K562 (cell line): ENCODE results near the gene RIPOR2. TPM values are rescaled to one million over a fixed set of nuclear protein-coding genes. Genes with fewer than 3 reads are reported as not detected.

Experiments used
- CBFA2T2 ChIP-seq: fragments of 450-650 bp; conservative IDR thresholded peaks from 2 replicates; pipeline ENCODE4 v1.6.1; 2017; ENCODE audit warnings: mild to moderate bottlenecking
- CBX1 ChIP-seq: sonication (generic); IDR thresholded peaks from 2 replicates; pipeline ENCODE4 v1.6.1; 2016; ENCODE audit warnings: antibody characterized with exemption, low read depth, mild to moderate bottlenecking
- DIDO1 ChIP-seq: fragments of 450-650 bp; IDR thresholded peaks from 2 replicates; pipeline ENCODE4 v1.6.1; 2016; ENCODE audit warnings: low read depth, missing biosample characterization, missing genetic modification characterization
- HCFC1 ChIP-seq: IDR thresholded peaks from 2 replicates; pipeline ENCODE4 v1.6.1; 2012; ENCODE audit warnings: low read depth, low read length, improper control_type of control experiment
- ZFP1 ChIP-seq: fragments of 450-650 bp; formaldehyde crosslinking; IDR thresholded peaks from 2 replicates; pipeline ENCODE4 v1.4.0; 2020; ENCODE audit warnings: mild to moderate bottlenecking, mixed read lengths
- ZFX ChIP-seq: sonication (generic); formaldehyde crosslinking; IDR thresholded peaks from 2 replicates; pipeline ENCODE4 v1.8.0; 2022; ENCODE audit warnings: mild to moderate bottlenecking, missing genetic modification reagents, moderate library complexity
- ZNF197 ChIP-seq: fragments of 200-800 bp; sonication (Bioruptor generic); IDR thresholded peaks from 2 replicates; pipeline ENCODE4 v1.6.1; 2016; ENCODE audit warnings: low read depth, missing genetic modification characterization, missing compliant biosample characterization
- ZNF41 ChIP-seq: fragments of 250-450 bp; sonication (Bioruptor Pico); conservative IDR thresholded peaks from 2 replicates; pipeline ENCODE4 v1.4.0; 2020; ENCODE audit warnings: mild to moderate bottlenecking
- polyA plus RNA-seq, 8 experiments: library from polyadenylated mRNA; depleted of rRNA in 4 of 8; stranded (reverse) in 5 of 8; unstranded in 3 of 8; fragments of >200 nt; fragmentation: Nextera tagmentation in 2 of 8; fragmentation: Illumina TruSeq in 1 of 8; extraction: Ambion mirVana in 2 of 8; extraction: Trizol in 1 of 8; gene quantifications; 2 replicates each; pipeline versions ENCODE4 v1.2.1 to v1.2.3, GENCODE V29; 2011 to 2014; ENCODE audit warnings: inconsistent platforms in 1 of 8, missing spikeins in 1 of 8
- total RNA-seq, 7 experiments: library from RNA; depleted of rRNA in 6 of 7; stranded (reverse); fragments of >200 nt in 6 of 7; fragmentation: Illumina TruSeq in 2 of 7; extraction: Trizol in 2 of 7; gene quantifications; 2 replicates each; pipeline versions ENCODE4 v1.2.1 to v1.2.3, GENCODE V29; 2011 to 2021; ENCODE audit warnings: low replicate concordance in 1 of 7
- TF ChIP-seq, protein P1 (sequence below): fragments of 250-450 bp; sonication (Bioruptor Pico); IDR thresholded peaks from 2 replicates; pipeline ENCODE4 v1.4.0; 2020
- TF ChIP-seq, protein P2 (sequence below), 2 experiments: fragments of 200-800 bp in 1 of 2; sonication (Bioruptor generic) in 1 of 2; sonication (generic) in 1 of 2; formaldehyde crosslinking in 1 of 2; IDR thresholded peaks in 1 of 2; conservative IDR thresholded peaks in 1 of 2; 2 replicates each; pipeline versions ENCODE4 v1.5.0 to v1.6.1; 2016 to 2020; ENCODE audit warnings: missing compliant biosample characterization in 1 of 2, missing genetic modification characterization in 1 of 2, missing genetic modification reagents in 1 of 2
- TF ChIP-seq, protein P3 (sequence below): sonication (generic); formaldehyde crosslinking; IDR thresholded peaks from 2 replicates; pipeline ENCODE4 v1.8.0; 2022; ENCODE audit warnings: missing genetic modification reagents, mild to moderate bottlenecking, borderline replicate concordance
- TF ChIP-seq, protein P4 (sequence below): fragments of 450-650 bp; IDR thresholded peaks from 2 replicates; pipeline ENCODE4 v1.6.1; 2016; ENCODE audit warnings: borderline replicate concordance
- TF ChIP-seq, protein P5 (sequence below): fragments of 250-450 bp; sonication (Bioruptor Pico); IDR thresholded peaks from 2 replicates; pipeline ENCODE4 v1.9.0; 2021; ENCODE audit warnings: mild to moderate bottlenecking, inconsistent platforms

RIPOR2 gene
- total and polyA plus RNA-seq, 9 of the 15 experiments (the other 6 are each of a cell fraction or from before 2014, with no cell fraction given): 0.04 to 1.0 (median 0.47) TPM; not detected in 2

DNA sequence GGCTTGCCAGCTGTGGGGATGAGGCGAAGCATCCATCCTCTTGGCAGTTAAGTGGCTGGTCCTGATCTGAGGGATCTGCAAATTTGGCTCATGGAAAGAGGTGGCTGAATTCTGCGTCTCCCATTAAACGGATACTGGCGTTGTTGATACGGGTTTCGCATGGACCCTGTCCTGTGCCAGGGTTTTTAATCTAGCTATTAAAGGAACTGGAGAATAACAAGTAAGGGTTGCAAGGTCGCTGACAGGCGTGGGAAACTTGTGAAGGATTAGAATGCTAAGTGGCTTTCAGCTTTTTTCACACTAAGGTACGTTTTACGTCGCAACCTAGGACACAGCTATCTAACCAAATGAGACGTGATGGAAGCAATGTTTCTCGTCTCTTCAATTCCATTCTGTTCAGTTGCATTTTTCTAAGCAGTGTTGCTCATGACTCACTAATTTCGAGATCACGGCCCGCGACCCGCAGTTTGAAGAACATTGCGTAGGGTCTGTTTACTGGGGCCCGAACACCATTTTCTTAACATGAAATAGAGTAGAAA lies 160.2 kb downstream of the RIPOR2 start (continued):
- TF ChIP-seq, protein P1, sequence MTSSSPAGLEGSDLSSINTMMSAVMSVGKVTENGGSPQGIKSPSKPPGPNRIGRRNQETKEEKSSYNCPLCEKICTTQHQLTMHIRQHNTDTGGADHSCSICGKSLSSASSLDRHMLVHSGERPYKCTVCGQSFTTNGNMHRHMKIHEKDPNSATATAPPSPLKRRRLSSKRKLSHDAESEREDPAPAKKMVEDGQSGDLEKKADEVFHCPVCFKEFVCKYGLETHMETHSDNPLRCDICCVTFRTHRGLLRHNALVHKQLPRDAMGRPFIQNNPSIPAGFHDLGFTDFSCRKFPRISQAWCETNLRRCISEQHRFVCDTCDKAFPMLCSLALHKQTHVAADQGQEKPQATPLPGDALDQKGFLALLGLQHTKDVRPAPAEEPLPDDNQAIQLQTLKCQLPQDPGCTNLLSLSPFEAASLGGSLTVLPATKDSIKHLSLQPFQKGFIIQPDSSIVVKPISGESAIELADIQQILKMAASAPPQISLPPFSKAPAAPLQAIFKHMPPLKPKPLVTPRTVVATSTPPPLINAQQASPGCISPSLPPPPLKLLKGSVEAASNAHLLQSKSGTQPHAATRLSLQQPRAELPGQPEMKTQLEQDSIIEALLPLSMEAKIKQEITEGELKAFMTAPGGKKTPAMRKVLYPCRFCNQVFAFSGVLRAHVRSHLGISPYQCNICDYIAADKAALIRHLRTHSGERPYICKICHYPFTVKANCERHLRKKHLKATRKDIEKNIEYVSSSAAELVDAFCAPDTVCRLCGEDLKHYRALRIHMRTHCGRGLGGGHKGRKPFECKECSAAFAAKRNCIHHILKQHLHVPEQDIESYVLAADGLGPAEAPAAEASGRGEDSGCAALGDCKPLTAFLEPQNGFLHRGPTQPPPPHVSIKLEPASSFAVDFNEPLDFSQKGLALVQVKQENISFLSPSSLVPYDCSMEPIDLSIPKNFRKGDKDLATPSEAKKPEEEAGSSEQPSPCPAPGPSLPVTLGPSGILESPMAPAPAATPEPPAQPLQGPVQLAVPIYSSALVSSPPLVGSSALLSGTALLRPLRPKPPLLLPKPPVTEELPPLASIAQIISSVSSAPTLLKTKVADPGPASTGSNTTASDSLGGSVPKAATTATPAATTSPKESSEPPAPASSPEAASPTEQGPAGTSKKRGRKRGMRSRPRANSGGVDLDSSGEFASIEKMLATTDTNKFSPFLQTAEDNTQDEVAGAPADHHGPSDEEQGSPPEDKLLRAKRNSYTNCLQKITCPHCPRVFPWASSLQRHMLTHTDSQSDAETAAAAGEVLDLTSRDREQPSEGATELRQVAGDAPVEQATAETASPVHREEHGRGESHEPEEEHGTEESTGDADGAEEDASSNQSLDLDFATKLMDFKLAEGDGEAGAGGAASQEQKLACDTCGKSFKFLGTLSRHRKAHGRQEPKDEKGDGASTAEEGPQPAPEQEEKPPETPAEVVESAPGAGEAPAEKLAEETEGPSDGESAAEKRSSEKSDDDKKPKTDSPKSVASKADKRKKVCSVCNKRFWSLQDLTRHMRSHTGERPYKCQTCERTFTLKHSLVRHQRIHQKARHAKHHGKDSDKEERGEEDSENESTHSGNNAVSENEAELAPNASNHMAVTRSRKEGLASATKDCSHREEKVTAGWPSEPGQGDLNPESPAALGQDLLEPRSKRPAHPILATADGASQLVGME (CRISPR knock-in tag): no peak
- no peak for TF ChIP-seq ZFX (CRISPR knock-in tag)
- TF ChIP-seq, protein P2, sequence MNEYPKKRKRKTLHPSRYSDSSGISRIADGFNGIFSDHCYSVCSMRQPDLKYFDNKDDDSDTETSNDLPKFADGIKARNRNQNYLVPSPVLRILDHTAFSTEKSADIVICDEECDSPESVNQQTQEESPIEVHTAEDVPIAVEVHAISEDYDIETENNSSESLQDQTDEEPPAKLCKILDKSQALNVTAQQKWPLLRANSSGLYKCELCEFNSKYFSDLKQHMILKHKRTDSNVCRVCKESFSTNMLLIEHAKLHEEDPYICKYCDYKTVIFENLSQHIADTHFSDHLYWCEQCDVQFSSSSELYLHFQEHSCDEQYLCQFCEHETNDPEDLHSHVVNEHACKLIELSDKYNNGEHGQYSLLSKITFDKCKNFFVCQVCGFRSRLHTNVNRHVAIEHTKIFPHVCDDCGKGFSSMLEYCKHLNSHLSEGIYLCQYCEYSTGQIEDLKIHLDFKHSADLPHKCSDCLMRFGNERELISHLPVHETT (CRISPR knock-in tag; conservative IDR thresholded peaks at IDR 0.05 in 1 of 2, IDR thresholded peaks at IDR 0.05 in 1 of 2): no peak
- TF ChIP-seq, protein P3, sequence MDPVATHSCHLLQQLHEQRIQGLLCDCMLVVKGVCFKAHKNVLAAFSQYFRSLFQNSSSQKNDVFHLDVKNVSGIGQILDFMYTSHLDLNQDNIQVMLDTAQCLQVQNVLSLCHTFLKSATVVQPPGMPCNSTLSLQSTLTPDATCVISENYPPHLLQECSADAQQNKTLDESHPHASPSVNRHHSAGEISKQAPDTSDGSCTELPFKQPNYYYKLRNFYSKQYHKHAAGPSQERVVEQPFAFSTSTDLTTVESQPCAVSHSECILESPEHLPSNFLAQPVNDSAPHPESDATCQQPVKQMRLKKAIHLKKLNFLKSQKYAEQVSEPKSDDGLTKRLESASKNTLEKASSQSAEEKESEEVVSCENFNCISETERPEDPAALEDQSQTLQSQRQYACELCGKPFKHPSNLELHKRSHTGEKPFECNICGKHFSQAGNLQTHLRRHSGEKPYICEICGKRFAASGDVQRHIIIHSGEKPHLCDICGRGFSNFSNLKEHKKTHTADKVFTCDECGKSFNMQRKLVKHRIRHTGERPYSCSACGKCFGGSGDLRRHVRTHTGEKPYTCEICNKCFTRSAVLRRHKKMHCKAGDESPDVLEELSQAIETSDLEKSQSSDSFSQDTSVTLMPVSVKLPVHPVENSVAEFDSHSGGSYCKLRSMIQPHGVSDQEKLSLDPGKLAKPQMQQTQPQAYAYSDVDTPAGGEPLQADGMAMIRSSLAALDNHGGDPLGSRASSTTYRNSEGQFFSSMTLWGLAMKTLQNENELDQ (CRISPR knock-in tag): no peak
- no peak for TF ChIP-seq ZNF197
- TF ChIP-seq, protein P4, sequence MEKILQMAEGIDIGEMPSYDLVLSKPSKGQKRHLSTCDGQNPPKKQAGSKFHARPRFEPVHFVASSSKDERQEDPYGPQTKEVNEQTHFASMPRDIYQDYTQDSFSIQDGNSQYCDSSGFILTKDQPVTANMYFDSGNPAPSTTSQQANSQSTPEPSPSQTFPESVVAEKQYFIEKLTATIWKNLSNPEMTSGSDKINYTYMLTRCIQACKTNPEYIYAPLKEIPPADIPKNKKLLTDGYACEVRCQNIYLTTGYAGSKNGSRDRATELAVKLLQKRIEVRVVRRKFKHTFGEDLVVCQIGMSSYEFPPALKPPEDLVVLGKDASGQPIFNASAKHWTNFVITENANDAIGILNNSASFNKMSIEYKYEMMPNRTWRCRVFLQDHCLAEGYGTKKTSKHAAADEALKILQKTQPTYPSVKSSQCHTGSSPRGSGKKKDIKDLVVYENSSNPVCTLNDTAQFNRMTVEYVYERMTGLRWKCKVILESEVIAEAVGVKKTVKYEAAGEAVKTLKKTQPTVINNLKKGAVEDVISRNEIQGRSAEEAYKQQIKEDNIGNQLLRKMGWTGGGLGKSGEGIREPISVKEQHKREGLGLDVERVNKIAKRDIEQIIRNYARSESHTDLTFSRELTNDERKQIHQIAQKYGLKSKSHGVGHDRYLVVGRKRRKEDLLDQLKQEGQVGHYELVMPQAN: no peak
- TF ChIP-seq CBX1: no peak
- TF ChIP-seq ZNF41 (CRISPR knock-in tag): no peak
- TF ChIP-seq, protein P5, sequence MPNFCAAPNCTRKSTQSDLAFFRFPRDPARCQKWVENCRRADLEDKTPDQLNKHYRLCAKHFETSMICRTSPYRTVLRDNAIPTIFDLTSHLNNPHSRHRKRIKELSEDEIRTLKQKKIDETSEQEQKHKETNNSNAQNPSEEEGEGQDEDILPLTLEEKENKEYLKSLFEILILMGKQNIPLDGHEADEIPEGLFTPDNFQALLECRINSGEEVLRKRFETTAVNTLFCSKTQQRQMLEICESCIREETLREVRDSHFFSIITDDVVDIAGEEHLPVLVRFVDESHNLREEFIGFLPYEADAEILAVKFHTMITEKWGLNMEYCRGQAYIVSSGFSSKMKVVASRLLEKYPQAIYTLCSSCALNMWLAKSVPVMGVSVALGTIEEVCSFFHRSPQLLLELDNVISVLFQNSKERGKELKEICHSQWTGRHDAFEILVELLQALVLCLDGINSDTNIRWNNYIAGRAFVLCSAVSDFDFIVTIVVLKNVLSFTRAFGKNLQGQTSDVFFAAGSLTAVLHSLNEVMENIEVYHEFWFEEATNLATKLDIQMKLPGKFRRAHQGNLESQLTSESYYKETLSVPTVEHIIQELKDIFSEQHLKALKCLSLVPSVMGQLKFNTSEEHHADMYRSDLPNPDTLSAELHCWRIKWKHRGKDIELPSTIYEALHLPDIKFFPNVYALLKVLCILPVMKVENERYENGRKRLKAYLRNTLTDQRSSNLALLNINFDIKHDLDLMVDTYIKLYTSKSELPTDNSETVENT: peak; percentile 82
- TF ChIP-seq HCFC1: no peak
- no peak for TF ChIP-seq ZFP1 (CRISPR knock-in tag)
- no peak for TF ChIP-seq CBFA2T2
- peak; percentile 15; the same call in 1 of the 2 replicates for TF ChIP-seq DIDO1 (tag)
